Measurements from ENCODE around the gene SLC35F6.
"Not testable (repeated sequence)": the region's sequence is repeated elsewhere in the genome, so short reads cannot be mapped to it uniquely, and the experiment has no call there.

The SLC35F6 gene

DNA sequence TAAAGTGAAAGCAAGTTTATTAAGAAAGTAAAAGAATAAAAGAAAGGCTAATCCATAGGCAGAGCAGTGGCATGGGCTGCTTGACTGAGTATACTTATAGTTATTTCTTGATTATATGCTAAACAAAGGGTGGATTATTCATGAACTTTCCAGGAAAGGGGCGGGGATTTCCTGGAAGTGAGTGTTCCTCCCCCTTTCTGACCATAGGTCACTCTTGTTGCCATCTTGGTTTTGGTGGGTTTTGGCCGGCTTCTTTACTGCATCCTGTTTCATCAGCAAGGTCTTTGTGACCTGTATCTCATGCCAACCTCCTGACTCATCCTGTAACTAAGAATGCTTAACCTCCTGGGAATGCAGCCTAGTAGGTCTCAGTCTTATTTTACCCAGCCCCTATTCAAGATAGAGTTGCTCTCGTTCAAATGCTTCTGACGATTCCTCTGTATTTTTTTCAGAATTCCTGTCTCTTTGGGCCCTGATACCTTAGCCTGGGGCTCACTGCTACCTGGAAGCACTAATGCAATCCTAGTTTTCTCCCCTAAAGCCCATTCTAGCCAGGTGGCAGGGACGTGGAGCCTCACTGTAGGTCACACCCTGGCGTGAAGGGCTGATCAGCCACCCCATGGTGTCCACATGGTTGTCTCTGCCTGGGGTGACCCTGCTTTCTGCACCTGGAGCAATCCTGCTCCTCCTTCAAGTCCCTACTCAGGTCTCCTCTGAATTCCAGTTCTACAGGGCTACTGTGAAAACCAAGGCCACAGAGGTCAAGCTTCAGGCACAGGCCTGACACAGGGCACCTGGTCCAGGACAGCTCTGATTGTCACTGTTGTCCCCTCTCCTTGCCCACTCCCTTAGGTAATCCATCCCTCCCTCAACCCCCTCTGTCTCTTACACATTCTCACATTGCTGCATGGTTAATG, 6.0 kb upstream of the SLC35F6 start:
- peak; percentile 48 for DNase-seq (ENCODE audit: low read depth)

DNA sequence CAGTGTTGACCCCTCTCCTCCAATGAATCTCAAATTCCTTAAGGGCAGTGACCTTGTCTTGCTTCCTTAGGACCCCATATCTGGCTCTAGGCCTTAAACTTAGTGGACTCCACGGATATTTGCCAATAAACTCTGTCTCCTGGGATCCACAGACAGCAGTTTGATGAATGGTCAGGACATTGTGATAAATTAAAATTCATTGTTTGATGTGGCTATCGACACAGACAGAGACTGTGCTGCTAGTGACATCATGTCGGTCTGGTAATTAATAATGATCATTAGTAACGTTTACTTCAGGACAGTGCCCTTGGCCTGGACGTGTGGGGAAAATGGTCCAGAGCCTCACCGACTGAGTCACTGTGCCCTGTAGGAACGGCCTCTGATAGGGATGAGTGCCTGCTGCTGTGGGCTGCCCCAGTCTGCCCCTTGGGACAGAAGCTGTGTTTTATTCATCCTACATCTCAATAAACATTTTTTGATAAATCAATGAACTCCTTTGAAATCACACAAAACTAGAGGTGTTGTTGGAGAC, 5.2 kb upstream of the SLC35F6 start:
- DNase-seq (ENCODE audit: low read depth) = no peak

DNA sequence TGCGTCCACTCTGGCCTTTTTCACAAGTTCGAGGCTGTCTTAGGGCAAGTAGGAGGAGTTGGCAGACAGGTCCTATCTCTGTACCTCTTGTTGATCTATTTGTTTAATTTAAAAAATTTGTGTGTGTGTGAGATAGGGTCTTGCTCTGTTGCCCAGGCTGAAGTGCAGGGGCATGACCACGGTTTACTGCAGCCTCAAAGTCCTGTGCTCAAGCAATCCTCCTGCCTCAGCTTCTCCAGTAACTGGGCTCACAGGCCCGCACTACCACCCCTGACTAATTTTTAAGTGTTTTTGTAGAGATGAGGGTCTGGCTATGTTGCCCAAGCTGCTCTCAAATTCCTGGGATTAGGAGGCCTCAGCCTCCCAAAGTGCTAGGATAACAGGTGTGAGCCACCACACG, 4.2 kb upstream of the SLC35F6 start:
- no peak for DNase-seq (ENCODE audit: low read depth)

DNA sequence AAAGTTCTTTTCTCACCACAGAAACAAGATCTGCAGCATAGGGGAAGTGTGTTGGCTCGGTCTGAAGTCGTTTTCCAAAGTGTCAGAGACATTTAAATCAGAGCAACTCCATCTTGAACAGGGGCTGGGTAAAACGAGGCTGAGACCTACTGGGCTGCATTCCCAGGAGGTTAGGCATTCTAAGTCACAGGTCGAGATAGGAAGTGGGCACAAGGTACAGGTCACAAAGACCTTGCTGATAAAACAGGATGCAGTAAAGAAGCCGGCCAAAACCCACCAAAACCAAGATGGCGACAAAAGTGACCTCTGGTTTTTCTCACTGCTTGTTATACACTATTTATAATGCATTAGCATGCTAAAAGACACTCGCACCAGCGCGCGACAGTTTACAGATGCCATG, 3.1 kb upstream of the SLC35F6 start:
- not testable (repeated sequence) for DNase-seq (ENCODE audit: low read depth)

DNA sequence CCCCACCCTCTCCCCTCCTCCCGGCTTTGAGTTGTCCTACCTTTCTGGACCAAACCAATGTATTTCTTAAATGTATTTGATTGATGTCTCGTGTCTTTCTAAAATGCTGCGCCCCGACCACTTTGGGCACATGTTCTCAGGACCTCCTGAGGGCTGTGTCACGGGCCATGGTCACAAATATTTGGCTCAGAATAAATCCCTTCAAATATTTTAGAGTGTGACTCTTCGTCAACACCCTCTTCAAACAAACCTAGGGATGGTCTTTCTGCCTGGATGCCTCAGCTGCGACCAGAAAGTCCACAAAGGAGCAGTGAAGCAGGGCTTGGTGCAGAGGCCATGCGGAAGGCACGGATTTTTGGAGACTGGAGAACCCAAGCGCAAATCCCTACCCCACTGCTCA, 1.1 kb upstream of the SLC35F6 start:
- no peak for DNase-seq (ENCODE audit: low read depth)

DNA sequence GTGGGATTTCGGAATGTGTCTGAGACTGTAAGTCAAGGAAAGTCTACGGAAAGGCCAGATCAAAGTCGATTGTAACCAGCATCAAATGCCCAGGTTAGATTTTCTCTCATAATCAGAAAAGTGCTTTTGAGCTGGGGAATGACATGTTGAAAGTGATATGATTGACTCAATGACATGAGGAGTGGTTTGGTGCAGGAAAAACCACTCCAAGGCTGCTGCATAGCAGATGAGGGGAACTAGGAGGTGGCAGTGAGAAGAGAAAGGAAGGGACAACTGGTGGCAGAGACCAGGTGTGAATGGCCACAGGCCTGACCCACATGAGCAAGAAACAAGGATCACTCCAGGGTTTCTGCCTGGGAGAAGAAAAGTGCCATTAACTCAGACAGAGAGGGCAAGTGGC, 822 bp downstream of the SLC35F6 start:
- DNase-seq (ENCODE audit: low read depth) = no peak

DNA sequence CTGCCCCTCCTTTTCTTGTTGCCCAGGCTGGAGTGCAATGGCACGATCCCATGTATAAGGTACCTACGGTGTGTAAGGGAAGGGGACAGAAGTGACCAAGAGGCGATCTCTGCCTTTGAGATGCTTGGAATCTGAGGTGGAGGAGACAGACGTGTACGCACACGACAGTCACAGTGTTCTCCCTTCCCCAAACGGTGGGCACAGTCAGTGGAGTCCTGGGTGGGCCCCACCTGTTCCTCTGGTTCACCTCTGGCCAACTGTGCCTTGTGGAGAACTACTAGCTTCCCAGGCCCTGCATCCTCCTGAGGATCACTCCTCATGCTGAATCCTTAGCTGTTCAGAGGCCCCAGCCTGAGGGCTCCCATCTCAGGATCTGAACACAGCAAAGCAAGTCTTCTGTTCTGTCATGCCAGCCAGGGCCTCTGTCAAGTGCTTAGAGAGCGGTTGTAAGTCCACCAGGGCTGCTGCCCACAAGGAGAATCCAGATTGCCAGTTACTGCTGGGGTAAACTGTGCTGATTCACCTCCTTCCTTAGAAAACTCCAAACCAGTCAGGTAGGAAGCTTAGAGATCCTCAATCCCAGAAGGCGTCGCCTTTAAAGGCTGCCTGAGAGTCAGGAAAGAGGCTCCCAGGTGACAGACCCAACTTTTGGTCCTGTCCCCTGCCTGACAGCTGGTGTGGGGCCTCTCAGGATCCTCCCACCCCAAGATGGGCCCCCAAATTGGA, 1.6 kb downstream of the SLC35F6 start:
- DNase-seq (ENCODE audit: low read depth) = no peak

DNA sequence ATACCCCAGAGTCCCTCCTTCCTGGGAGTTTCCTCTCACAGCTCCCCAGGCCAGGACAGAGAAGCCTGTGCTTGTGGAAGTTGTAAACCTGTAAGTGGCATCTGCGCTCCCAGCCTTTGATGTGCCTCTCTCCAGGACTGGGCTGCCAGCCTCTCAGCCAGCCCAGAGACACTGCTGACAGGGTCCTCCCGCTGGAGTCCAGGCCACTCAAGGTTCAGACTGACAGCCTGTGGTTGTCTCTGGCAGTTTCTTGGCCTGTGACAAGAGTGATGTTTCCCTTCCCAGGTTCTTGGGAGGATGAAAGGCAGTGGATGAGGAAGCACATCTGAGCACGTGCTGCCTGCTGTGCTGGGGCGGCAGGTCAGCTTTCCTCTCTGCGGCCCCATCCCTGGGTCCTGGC, 3.0 kb downstream of the SLC35F6 start:
- DNase-seq (ENCODE audit: low read depth) = no peak

DNA sequence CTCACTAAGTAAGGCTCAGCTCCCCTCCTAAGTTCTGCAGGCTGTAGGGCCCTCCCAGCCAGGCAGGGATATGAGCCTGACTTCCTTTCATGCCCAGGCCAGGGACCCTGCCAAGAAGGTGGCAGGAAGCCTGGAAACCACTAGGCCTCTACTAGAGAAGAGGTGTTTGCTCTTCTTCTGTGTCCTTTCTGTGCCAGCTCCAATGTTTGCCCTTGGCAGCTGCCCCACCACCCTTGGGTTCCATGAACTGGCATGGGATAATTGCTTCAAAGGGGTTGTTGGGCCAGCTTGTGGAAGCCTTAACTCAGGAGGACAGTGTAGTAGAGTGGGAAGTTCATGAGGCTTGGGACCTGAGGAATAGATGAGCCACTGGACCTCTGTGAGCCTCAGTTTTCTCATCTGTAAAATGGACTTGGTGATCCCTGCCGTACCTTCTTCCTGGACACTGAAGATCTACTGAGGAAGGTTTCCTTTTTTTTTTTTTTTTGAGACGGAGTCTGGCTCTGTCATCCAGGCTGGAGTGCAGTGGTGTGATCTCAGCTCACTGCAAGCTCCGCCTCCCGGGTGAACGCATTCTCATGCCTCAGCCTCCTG, 3.9 kb downstream of the SLC35F6 start:
- DNase-seq (ENCODE audit: low read depth) = no peak

DNA sequence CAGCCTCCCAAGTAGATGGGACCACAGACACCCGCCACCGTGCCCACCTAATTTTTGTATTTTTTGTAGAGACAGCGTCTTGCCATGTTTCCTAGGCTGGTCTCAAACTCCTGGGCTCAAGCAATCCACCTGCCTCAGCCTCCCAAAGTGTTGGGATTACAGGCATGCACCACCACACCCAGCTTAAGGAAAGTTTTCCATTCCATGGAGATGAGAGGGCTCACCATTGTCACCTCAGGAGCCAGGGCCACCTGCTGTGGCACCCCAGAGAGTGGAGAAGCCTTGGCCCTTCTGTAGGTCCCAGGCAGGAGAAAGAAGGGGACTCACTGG, 4.6 kb downstream of the SLC35F6 start:
- DNase-seq (ENCODE audit: low read depth) = no peak

DNA sequence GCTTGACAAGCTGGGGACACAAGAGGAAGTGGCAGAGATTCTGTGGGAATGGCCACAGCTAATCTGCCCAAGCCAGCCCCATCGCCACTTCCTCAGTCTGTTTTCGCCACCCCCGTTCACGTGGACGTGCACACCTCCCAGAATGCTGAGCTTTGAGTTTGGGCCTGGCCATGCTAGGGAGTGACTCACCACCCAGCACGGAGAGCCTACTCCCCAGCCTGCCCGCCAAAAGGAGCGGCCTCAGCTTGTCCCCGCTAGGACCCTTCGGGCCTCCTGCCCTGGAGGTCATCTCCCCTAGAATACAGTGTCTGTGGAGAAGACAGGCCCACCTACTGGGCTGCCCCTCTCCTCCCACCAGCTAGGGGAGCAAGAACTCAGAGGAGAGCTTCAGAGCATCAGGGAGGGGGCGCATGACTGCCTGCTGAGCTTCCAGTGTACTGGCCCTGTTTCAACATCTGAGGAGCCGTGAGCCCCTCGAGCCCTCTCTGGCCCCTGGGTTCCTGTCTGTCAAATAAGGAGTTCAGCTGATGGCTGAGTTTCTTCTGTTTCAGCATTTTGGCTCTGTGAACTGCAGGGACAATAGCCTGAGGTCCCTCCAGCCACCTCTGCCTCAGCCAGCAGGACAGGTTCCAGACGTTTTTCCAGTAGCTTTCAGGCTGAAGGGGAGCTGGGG, 5.1 kb downstream of the SLC35F6 start:
- DNase-seq (ENCODE audit: low read depth) = peak; percentile 91

DNA sequence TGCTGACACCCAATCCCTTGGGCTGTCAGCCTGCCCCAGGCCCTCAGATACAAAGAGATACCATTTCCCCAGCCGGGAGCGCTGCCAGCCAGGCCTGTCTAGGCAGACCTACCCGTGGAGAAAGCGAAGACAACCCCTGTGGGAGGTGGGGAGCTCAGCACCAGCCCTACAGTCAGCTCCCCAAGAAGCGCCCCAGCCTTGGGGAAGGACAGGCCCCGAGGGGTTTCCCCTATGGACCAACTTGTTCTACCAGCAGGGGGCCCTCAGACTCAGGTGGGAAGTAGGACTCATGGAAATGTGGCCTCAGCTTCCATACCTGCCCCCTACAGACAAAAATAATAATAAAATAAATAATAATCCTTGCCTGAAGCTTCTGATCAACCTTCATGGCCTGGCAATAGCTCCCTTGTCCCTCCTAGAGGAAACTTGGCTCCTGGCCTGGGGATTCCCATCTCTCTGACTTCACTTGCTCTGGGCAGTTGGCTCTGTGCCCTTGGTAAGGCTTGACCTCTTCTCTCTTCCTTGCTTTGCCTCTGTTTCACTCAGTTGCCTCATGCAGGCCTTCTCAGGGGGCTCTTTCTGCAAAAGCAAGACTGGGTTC, 7.0 kb downstream of the SLC35F6 start:
- no peak for DNase-seq (ENCODE audit: low read depth)

DNA sequence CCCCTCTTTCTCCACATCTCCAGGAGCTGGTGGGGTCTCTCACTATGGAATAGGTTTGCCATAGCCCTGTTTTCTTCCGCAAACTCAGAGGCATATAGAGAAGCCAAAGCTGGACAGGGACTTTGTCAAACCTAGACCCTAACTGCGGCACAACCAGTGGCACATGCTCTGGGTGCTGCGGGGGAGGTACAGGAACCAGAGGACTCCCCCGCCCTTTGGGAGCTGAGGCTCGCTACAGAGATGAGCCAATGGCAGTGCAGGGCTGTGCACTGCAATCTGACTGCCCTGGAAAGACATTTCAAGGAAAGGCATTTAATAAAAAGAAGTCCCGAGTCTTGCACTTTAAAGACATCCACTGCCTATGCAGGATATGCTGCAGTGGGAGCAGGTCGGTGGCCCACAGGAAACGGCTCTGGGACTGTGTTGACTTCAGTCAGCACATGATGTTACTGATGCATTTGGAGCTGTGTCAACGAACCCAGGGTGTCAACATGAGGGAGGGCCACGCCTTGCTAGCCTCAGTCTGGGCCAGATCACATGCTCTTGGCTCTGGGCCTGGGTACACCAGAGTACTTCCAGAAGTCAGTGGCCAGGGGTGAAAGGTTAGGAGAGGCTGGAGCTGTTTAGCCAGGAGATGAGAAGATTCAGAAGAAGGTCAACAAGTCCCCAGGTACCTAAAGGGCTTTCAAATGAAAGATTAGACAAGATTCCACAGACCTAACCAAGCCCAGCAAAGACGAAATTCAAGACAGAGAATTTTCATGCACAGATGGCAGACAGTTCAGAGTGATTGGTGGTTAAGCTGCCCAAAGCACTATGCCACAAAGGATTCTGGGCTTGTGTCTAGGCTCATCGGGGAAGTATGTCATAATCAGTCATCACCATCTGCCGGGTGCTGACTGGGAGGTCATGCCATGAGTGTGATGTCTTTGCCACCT, 8.2 kb downstream of the SLC35F6 start:
- no peak for DNase-seq (ENCODE audit: low read depth)

DNA sequence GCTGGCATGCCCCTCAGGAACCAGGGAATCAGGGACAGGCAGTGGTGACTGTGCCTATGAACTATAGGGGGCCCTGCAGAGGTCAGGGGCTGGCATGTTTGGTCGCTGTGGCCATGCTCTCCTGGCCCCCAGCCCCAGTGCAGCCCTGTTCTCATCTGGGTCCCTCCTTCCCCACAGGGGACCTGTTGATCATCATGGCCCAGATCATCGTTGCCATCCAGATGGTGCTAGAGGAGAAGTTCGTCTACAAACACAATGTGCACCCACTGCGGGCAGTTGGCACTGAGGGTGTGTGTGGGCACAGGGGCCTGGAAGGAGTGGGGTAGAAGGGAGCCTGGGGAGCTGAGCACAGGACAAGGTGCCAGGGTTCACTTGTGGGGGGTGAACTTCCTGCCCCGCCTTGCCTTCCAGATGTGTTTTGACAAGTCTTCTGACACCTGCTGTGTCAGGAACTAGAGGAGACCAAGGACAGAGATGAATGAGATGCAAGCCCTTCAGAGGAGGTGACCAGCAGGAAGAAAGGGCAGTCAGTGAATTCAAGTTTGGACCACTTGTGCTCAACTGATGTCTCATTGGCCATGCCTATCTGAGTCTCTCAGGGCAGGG, 12.2 kb downstream of the SLC35F6 start:
- DNase-seq (ENCODE audit: low read depth) = no peak

DNA sequence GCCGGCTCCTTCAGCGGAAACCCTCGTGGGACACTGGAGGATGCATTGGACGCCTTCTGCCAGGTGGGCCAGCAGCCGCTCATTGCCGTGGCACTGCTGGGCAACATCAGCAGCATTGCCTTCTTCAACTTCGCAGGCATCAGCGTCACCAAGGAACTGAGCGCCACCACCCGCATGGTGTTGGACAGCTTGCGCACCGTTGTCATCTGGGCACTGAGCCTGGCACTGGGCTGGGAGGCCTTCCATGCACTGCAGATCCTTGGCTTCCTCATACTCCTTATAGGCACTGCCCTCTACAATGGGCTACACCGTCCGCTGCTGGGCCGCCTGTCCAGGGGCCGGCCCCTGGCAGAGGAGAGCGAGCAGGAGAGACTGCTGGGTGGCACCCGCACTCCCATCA, 14.0 kb downstream of the SLC35F6 start:
- no peak for DNase-seq (ENCODE audit: low read depth)

DNA sequence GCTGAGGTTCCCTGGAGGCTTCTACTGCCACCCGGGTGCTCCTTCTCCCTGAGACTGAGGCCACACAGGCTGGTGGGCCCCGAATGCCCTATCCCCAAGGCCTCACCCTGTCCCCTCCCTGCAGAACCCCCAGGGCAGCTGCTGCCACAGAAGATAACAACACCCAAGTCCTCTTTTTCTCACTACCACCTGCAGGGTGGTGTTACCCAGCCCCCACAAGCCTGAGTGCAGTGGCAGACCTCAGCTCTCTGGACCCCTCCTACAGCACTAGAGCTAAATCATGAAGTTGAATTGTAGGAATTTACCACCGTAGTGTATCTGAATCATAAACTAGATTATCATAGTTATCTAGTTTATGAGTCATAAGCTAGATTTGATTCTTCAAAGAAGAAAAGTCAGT, 14.4 kb downstream of the SLC35F6 start:
- no peak for DNase-seq (ENCODE audit: low read depth)

DNA sequence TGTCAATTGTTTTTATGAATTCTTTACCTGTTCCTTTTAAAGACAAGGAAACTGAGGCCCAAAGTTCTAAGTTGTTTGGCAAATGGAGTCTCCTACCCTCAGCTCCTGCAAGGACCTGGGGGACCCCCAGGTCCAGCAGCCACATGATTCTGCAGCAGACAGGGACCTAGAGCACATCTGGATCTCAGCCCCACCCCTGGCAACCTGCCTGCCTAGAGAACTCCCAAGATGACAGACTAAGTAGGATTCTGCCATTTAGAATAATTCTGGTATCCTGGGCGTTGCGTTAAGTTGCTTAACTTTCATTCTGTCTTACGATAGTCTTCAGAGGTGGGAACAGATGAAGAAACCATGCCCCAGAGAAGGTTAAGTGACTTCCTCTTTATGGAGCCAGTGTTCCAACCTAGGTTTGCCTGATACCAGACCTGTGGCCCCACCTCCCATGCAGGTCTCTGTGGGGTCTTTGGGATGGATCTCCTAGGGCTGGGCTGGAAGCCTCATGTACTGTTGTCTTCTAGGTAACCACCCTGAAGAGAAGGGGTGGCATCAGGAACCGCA, 16.2 kb downstream of the SLC35F6 start:
- DNase-seq (ENCODE audit: low read depth) = no peak

DNA sequence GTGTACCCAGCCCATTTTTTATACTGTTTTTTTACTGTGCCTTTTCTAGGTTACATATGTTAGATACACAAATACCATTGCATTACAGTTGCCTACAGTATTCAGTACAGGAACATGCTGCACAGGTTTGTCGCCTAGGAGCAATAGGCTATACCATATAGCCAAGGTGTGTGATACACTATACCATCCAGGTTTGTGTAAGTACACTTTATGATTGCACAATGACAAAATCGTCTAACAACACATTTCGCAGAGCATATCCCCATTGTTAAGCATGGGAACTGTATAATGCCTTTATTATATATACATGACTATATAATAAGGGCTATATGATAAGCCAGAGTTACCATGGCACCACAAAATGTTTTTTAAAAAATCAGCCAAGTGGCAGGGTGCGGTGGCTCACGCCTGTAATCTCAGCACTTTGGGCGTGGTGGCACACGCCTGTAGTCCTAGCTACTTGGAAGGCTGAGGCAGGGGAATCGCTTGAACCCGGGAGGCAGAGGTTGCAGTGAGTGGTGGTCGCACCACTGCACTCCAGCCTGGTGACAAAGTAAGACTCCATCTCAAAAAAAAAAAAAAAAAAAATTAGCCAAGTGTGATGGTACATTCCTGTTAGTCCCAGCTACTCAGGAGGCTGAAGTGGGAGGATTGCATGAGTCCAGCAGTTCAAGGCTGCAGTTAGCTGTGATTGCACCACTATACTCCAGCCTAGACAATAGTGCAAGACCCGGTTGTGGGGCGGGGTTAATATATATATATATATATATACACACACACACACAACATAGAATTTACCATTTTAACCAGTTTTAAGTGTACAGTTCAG, 19.0 kb downstream of the SLC35F6 start:
- DNase-seq (ENCODE audit: low read depth) = no peak

DNA sequence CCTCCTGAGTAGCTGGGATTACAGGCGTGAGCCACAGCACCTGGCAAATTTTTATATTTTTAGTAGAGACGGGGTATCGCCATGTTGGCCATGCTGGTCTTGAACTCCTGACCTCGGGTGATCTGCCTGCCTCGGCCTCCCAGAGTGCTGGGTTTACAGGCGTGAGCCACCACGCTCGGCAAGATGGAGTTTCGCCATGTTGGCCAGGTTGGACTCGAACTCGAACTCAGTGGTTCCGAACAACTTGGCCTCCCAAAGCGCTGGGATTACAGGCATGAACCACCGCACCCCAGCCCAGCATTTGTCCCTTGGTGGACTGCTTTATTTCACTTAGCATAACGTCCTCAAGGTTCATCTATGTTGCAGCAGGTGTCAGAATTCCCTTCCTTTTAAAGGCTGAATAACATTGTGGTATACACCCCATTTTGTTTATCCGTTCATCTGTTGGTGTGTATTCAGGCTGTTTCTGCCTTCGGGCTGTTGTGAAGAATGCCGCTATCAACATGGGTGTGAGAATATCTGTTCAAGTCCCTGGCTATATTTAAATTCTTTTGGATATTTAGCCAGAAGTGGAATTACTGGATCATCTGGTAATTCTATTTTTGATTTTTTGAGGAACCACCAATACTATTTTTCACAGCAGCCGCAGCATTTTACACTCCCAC, 20.6 kb downstream of the SLC35F6 start:
- DNase-seq (ENCODE audit: low read depth) = no peak
